Heart right ventricle (tissue), 16 donors: ENCODE results near the gene KCNQ1. TPM values are rescaled to one million over a fixed set of nuclear protein-coding genes. Genes with fewer than 3 reads are reported as not detected.

ENCODE experiments used
- ATAC-seq, 8 donors: fragments of 200-7000 bp; cut with Tn5 transposase; one replicate each; pipeline ENCODE4 v1.9.1; 2020; ENCODE audit warnings: mild to moderate bottlenecking in 8 of 8, moderate library complexity in 8 of 8, moderate number of reproducible peaks in 1 of 8
- DNase-seq, 2 donors: peaks; one replicate each; pipeline ENCODE4 v3.0.0-alpha.2; 2020
- H3K27ac ChIP-seq, 10 donors: fragments of 200-600 bp; sonication (generic) in 2 of 10; one replicate each; pipeline versions ENCODE4 v1.5.0 to v1.8.0; 2020 to 2022; ENCODE audit warnings: mild to moderate bottlenecking in 3 of 10
- H3K27me3 ChIP-seq, 7 donors: fragments of 200-600 bp; one replicate each; pipeline ENCODE4 v1.8.0; 2021 to 2022; ENCODE audit warnings: mild to moderate bottlenecking in 2 of 7
- H3K36me3 ChIP-seq, 9 donors: fragments of 200-600 bp; sonication (generic) in 1 of 9; one replicate each; pipeline versions ENCODE4 v1.5.0 to v1.8.0; 2020 to 2022; ENCODE audit warnings: mild to moderate bottlenecking in 2 of 9
- H3K4me1 ChIP-seq, 9 donors: fragments of 200-600 bp; sonication (generic) in 1 of 9; one replicate each; pipeline versions ENCODE4 v1.5.0 to v1.8.0; 2020 to 2022; ENCODE audit warnings: mild to moderate bottlenecking in 4 of 9
- H3K4me3 ChIP-seq, 10 donors: fragments of 200-600 bp; sonication (generic) in 2 of 10; one replicate each; pipeline versions ENCODE4 v1.5.0 to v1.8.0; 2020 to 2022; ENCODE audit warnings: mild to moderate bottlenecking in 7 of 10, moderate library complexity in 2 of 10
- H3K9me3 ChIP-seq, 11 donors: fragments of 200-600 bp in 10 of 11; sonication (generic) in 2 of 11; one replicate each; pipeline versions ENCODE4 v1.5.0 to v1.8.0; 2013 to 2022; ENCODE audit warnings: mild to moderate bottlenecking in 2 of 11, control low read depth in 1 of 11, moderate library complexity in 1 of 11
- CTCF ChIP-seq, 9 donors: fragments of 200-600 bp; sonication (generic) in 2 of 9; IDR thresholded peaks; one replicate each; pipeline versions ENCODE4 v1.5.0 to v1.8.0; 2021 to 2022; ENCODE audit warnings: antibody characterized with exemption in 9 of 9, mild to moderate bottlenecking in 5 of 9, moderate library complexity in 1 of 9
- WGBS, 2 donors: extraction: QIAGEN DNeasy Blood & Tissue Kit; methylation state at CpG; one replicate each; pipeline ENCODE4 v1.1.7; 2013; ENCODE audit warnings: inconsistent platforms in 1 of 2; 5-methylcytosine and 5-hydroxymethylcytosine counted together
- intact Hi-C, 10 donors: fragments of 100-400 bp; cut with DNase I; formaldehyde crosslinking; loops; one replicate each; pipeline versions ENCODE4 v1.11.1 to v1.14.2; 2022
- polyA plus RNA-seq, 2 donors: library from polyadenylated mRNA; stranded (reverse); fragments of 200-250 nt; gene quantifications; one replicate each; pipeline ENCODE4 v1.2.3, GENCODE V29; 2013
- total RNA-seq, 10 donors: library from RNA; stranded (reverse); fragmentation: NEBNext Ultra II Directional in 3 of 10; extraction: Animal tissue kit (Norgen Biotek cat#: 25700) in 3 of 10; gene quantifications; one replicate each; pipeline versions ENCODE4 v1.2.1 to v1.2.4, GENCODE V29; 2021 to 2023
- donor health status: Arrhythmogenic right ventricular cardiomyopathy.
- donor health status: ischemic (EF 13 %, LVEDD 7.1; RV severe dilation, severe dysfunction).
- donor health status: healthy with polysubstance abuse.
- donor health status: DM: no; HTN: yes; CAD: no.
- donor health status: DM: no; HTN: no; CAD: no.
- donor health status: ischemic (EF 25% LVEDD 6.9; RV normal size, moderate dysfunction).
- donor health status: ischemic (EF 25% LVEDD 5.7; RV mildly dilated, moderate dysfunction).
- donor health status: healthy.
- donor health status: DM: yes; HTN: yes; CAD: no.
- donor health status: Ischemic cardiomyopathy.
- donor health status: ischemic (EF 35%, LVEDD 5.7; RV mildly dilated, moderate dysfunction).
- donor health status: nonischemic (EF 11% LVEDD 7.7; RV severe dilation, severe dysfunction).
- donor health status: DM: yes; HTN: yes; CAD: no.
- donor health status: PGD.
- donor health status: ischemic (EF 29% LVEDD 5.4; RV normal size, mild dysfunction).
- donor health status: nonischemic (EF 23%, LVEDD 6.1; RV moderate dilation, normal function).

Gene KCNQ1
- total and polyA plus RNA-seq, 12 donors: 19.9 to 48.2 (median 33.7) TPM

GRCh38 chr11:2521081-2521732, 76.4 kb downstream of the KCNQ1 start:
- H3K36me3 ChIP-seq: no peaks in the 10 kb centered on the region
- intact Hi-C loops: loop anchor here in 8 of 10 donors (5.0 to 10.0 kb wide), 4 partner anchors 79 to 326 kb away; partner anchors contain the start of genes C11orf21 (in 5 of the 8), TSPAN32 (in 5 of the 8) and TRPM5 (in 2 of the 8)
- no peak for ATAC-seq
- no peaks in the 10 kb centered on the region for H3K27me3 ChIP-seq
- H3K4me3 ChIP-seq: no peak overlapping the region
- no peak overlapping the region for H3K27ac ChIP-seq
- H3K4me1 ChIP-seq: peaks cover 7 to 20% (median 17%) of the 10 kb centered on the region in 9 donors
- H3K9me3 ChIP-seq: no peaks in the 10 kb centered on the region
- no peak for TF ChIP-seq CTCF (IDR thresholded peaks at IDR 0.05)
- 90 to 93% methylated on average over 26 of the region's 26 CpGs for WGBS, 2 donors
- peak in 1 of 2 donors; percentile 12 for DNase-seq

DNA sequence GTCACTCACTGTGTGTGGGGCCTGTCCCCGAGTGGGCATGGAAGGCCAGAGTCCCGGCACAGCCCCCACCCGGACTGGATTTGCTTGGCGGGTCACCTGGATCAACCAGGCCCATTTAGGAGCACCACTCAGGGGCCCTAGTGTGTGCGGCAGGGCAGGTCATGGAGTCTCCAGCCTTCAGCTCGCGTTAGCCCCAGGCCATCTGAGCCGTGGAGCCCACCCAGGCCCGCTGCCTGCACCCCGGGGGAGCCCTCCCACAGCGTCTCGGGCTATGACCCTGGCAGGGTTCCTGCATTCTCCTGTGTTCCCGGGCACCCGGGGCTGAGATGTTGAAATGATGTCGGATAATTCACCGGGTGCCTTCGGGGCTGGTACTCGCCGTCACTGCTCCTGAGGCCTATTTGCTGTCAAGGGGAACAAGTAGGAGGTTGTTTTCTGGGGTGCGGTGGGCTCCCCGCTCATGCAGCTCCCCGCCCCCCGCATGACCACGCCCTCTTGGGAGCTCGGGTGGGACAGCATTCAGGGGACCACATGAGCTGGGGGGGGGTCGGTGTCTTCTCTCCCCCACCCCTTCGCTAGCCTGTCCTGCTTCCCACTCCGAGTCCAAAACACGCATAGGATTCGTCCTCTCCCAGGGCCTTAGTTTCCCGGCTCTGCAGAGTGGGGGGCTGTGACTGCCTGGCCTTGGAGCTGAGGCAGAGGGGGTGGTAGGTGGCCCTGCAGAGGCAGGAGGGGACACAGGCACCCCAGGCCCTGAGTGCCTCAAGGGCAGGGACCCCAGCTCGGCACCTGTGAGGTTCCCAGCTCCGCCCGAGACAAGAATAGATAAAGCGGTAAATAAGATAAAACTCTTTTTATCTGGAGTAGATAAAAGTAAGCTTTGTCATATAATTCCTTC, 77.2 kb downstream of the KCNQ1 start:
- WGBS, 2 donors: 79 to 87% methylated on average over 35 of the region's 35 CpGs
- H3K27ac ChIP-seq: no peak overlapping the region
- H3K4me3 ChIP-seq: no peak overlapping the region
- ATAC-seq: no peak
- H3K9me3 ChIP-seq: no peaks in the 10 kb centered on the region
- intact Hi-C loops: loop anchor here in 8 of 10 donors (5.0 to 10.0 kb wide), 4 partner anchors 80 to 327 kb away; partner anchors contain the start of genes C11orf21 (in 5 of the 8), TSPAN32 (in 5 of the 8) and TRPM5 (in 2 of the 8)
- no peak for TF ChIP-seq CTCF (IDR thresholded peaks at IDR 0.05)
- no peaks in the 10 kb centered on the region for H3K36me3 ChIP-seq
- peaks cover 7 to 26% (median 18%) of the 10 kb centered on the region in 9 donors for H3K4me1 ChIP-seq
- no peaks in the 10 kb centered on the region for H3K27me3 ChIP-seq
- DNase-seq: no peak

DNA sequence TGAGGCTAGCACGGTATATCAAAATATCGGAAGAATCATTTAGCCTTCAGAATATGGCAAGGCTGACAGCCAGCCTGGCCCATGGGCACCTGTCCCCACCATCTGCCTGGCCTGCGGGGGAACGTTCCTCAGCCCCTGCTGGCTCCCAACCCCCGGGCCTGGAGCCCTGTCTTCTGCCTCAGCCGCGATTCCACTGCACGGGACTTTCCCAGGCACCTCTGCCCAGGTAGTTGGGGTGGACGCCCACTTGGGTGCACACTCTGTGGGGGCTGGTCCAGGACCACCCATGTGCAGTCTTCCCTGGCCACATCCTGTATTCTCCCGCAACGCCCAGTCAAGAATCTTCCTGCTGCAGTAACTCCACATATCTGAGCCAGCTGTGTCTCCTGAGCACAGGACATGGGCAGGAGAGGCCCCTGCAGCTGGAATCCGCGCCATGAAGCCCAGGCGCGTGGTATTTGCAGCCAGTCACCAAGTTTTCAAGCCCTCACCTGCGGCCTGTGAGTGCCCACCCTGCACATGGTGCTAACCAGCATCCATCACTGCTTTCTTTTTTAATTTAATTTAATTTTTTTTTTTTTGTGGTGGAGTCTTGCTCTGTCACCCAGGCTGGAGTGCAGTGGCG, 77.9 kb downstream of the KCNQ1 start:
- ATAC-seq: no peak
- intact Hi-C loops: loop anchor here in 8 of 10 donors (5.0 to 10.0 kb wide), 4 partner anchors 80 to 328 kb away; partner anchors contain the start of genes C11orf21 (in 5 of the 8), TSPAN32 (in 5 of the 8) and TRPM5 (in 2 of the 8)
- whole genome bisulfite sequencing, 2 donors: 85 to 87% methylated on average over 17 of the region's 17 CpGs

More for the DNA sequence above, 77.9 kb downstream of the KCNQ1 start:
- H3K27ac ChIP-seq: no peak overlapping the region
- H3K4me3 ChIP-seq: no peak overlapping the region
- no peaks in the 10 kb centered on the region for H3K27me3 ChIP-seq
- H3K9me3 ChIP-seq: no peaks in the 10 kb centered on the region
- no peaks in the 10 kb centered on the region for H3K36me3 ChIP-seq
- no peak for DNase-seq
- TF ChIP-seq CTCF (IDR thresholded peaks at IDR 0.05): no peak
- peaks cover 7 to 26% (median 20%) of the 10 kb centered on the region in 9 donors for H3K4me1 ChIP-seq
